SK-N-MC (cell line): Measurements from ENCODE around the gene SLC66A1.

ENCODE experiments used
- FOXP2 ChIP-seq: optimal IDR thresholded peaks from 2 replicates; pipeline ENCODE3; 2011; ENCODE audit warnings: mild to moderate bottlenecking, moderate library complexity; ENCODE audit not compliant: insufficient read depth; ENCODE audit errors: extremely low read length, control extremely low read depth
- POLR2AphosphoS5 ChIP-seq: IDR thresholded peaks from 2 replicates; pipeline ENCODE4 v1.6.1; 2012; ENCODE audit warnings: mild to moderate bottlenecking, low read depth, low read length, borderline replicate concordance

DNA sequence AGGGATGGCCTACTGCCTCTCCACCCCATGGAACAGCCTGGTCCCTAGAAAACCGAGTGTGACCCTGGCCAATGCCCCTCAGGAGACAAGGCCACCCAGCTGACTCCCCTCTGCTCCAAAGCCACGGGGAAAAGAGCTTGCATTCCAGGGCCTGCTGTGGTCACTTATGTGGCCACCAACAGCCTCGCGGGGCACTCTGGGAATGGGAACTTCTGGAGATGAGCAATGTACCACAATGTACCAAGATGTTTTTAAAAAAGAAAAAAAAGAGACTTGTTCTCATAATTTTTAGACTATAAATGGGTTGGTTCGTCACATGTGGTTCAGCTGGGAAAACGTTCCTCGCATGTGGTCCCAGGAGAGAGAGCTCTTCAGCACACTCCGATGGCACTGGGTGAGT is 62.8 kb downstream of the SLC66A1 start:
- TF ChIP-seq POLR2AphosphoS5 (no peak), FOXP2 (no peak)
